Mesenchymal stem cell (in vitro differentiated cells and primary cell): ENCODE data around the gene HSPB9.

Experiments used
- DNase-seq: peaks from one replicate; pipeline ENCODE4 v3.0.0-alpha.2; 2013
- H2AFZ ChIP-seq: one replicate; pipeline ENCODE4 v1.6.1; 2013; ENCODE audit warnings: low read depth, mild to moderate bottlenecking, control low read depth, inconsistent platforms, low read length, moderate library complexity
- H2AK5ac ChIP-seq: 2 replicates; pipeline ENCODE4 v1.6.1; 2013; ENCODE audit warnings: low read length, moderate library complexity, mild to moderate bottlenecking, inconsistent platforms; ENCODE audit not compliant: severe bottlenecking
- H2BK120ac ChIP-seq: one replicate; pipeline ENCODE4 v1.6.1; 2013; ENCODE audit warnings: low read depth, mild to moderate bottlenecking, inconsistent platforms, low read length, moderate library complexity
- H2BK12ac ChIP-seq, 2 experiments: one replicate each; pipeline ENCODE4 v1.6.1; 2013; ENCODE audit warnings: inconsistent platforms in 2 of 2, low read length in 2 of 2, mild to moderate bottlenecking in 2 of 2, moderate library complexity in 2 of 2, control low read depth in 1 of 2
- H2BK15ac ChIP-seq: one replicate; pipeline ENCODE4 v1.6.1; 2013; ENCODE audit warnings: mild to moderate bottlenecking, low read depth, inconsistent platforms; ENCODE audit not compliant: poor library complexity, severe bottlenecking
- H2BK5ac ChIP-seq: 2 replicates; pipeline ENCODE4 v1.6.1; 2013; ENCODE audit warnings: low read depth, mild to moderate bottlenecking, low read length, control low read depth, inconsistent platforms; ENCODE audit not compliant: poor library complexity, severe bottlenecking
- H3K14ac ChIP-seq, 2 experiments: one replicate each; pipeline ENCODE4 v1.6.1; 2013; ENCODE audit warnings: inconsistent platforms in 2 of 2, low read length in 2 of 2, control low read depth in 1 of 2, mild to moderate bottlenecking in 1 of 2, moderate library complexity in 1 of 2
- H3K18ac ChIP-seq, 2 experiments: one replicate each; pipeline ENCODE4 v1.6.1; 2013; ENCODE audit warnings: inconsistent platforms in 2 of 2, low read length in 2 of 2, control low read depth in 1 of 2, low read depth in 1 of 2, mild to moderate bottlenecking in 1 of 2
- H3K23ac ChIP-seq, 2 experiments: one replicate each; pipeline ENCODE4 v1.6.1; 2013; ENCODE audit warnings: inconsistent platforms in 2 of 2, low read length in 2 of 2, mild to moderate bottlenecking in 2 of 2, moderate library complexity in 2 of 2, control low read depth in 1 of 2
- H3K27ac ChIP-seq: 2 replicates; pipeline ENCODE4 v1.5.1; 2013; ENCODE audit warnings: mild to moderate bottlenecking, moderate library complexity, low read length, control low read depth, inconsistent platforms; ENCODE audit not compliant: poor library complexity, severe bottlenecking
- H3K27me3 ChIP-seq, 2 experiments: 2 replicates each; pipeline versions ENCODE4 v1.6.1 to v1.7.0; 2013; ENCODE audit warnings: low read length in 2 of 2, mild to moderate bottlenecking in 2 of 2, moderate library complexity in 2 of 2, control low read depth in 1 of 2, inconsistent platforms in 1 of 2; ENCODE audit not compliant: control insufficient read depth in 1 of 2, insufficient read depth in 1 of 2
- H3K36me3 ChIP-seq, 2 experiments: 2 replicates each; pipeline versions ENCODE4 v1.6.1 to v1.7.0; 2013; ENCODE audit warnings: low read length in 2 of 2, control low read depth in 1 of 2, inconsistent platforms in 1 of 2, low read depth in 1 of 2, mild to moderate bottlenecking in 1 of 2; ENCODE audit not compliant: insufficient read depth in 2 of 2, control insufficient read depth in 1 of 2
- H3K4ac ChIP-seq, 2 experiments: one replicate each; pipeline ENCODE4 v1.6.1; 2013; ENCODE audit warnings: inconsistent platforms in 2 of 2, low read length in 2 of 2, mild to moderate bottlenecking in 2 of 2, moderate library complexity in 2 of 2, control low read depth in 1 of 2, low read depth in 1 of 2
- H3K4me1 ChIP-seq: 2 replicates; pipeline ENCODE4 v1.6.1; 2013; ENCODE audit warnings: low read depth, low read length, control low read depth; ENCODE audit not compliant: control insufficient read depth, insufficient read depth
- H3K4me2 ChIP-seq: 2 replicates; pipeline ENCODE4 v1.6.1; 2013; ENCODE audit warnings: low read length, mild to moderate bottlenecking, inconsistent platforms; ENCODE audit not compliant: poor library complexity, severe bottlenecking
- H3K4me3 ChIP-seq, 2 experiments: 2 replicates each; pipeline versions ENCODE4 v1.5.1 to v1.7.0; 2013; ENCODE audit warnings: low read length in 2 of 2, mild to moderate bottlenecking in 2 of 2, control low read depth in 1 of 2, low read depth in 1 of 2; ENCODE audit not compliant: insufficient read depth in 1 of 2
- H3K79me1 ChIP-seq: replicated peaks from 2 replicates; pipeline ENCODE4 v1.6.1; 2013; ENCODE audit warnings: mild to moderate bottlenecking, control low read depth, low read length, inconsistent platforms; ENCODE audit not compliant: poor library complexity, severe bottlenecking
- H3K9ac ChIP-seq: 2 replicates; pipeline ENCODE4 v1.7.0; 2013; ENCODE audit warnings: mild to moderate bottlenecking, low read length, moderate library complexity
- H3K9me3 ChIP-seq: 2 replicates; pipeline ENCODE4 v1.7.0; 2013; ENCODE audit warnings: mild to moderate bottlenecking, low read length; ENCODE audit not compliant: control insufficient read depth
- H4K8ac ChIP-seq: one replicate; pipeline ENCODE4 v1.6.1; 2013; ENCODE audit warnings: inconsistent platforms, mild to moderate bottlenecking, low read length, moderate library complexity
- H4K91ac ChIP-seq: one replicate; pipeline ENCODE4 v1.6.1; 2013; ENCODE audit warnings: mild to moderate bottlenecking, low read length, inconsistent platforms
- WGBS: methylation state at CpG from one replicate; pipeline ENCODE4 v1.1.7; 2013; ENCODE audit warnings: mixed read lengths; 5-methylcytosine and 5-hydroxymethylcytosine counted together

HSPB9 gene

GRCh38 chr17:42131232-42131631, 8.6 kb downstream of the HSPB9 start:
- H3K4me3 ChIP-seq: no peak overlapping the region
- H2AK5ac ChIP-seq: no peak overlapping the region
- H3K9ac ChIP-seq: no peak overlapping the region
- H3K4ac ChIP-seq: peak overlapping the region in 1 of 2 experiments; percentile 49
- WGBS: 98% methylated on average over 4 of the region's 4 CpGs
- DNase-seq: no peak
- no peaks in the 10 kb centered on the region for H3K9me3 ChIP-seq
- no peak overlapping the region for H4K8ac ChIP-seq
- no peak overlapping the region for H3K18ac ChIP-seq
- no peak overlapping the region for H3K23ac ChIP-seq
- H3K79me1 ChIP-seq: peaks cover 31% of the 10 kb centered on the region
- no peak overlapping the region for H4K91ac ChIP-seq
- no peak overlapping the region for H2BK120ac ChIP-seq
- H3K14ac ChIP-seq: no peak overlapping the region
- H3K27ac ChIP-seq: no peak overlapping the region
- no peak overlapping the region for H2AFZ ChIP-seq
- H3K36me3 ChIP-seq: peaks cover 40 to 60% of the 10 kb centered on the region in 2 experiments
- H3K4me2 ChIP-seq: no peak overlapping the region
- H2BK15ac ChIP-seq: no peak overlapping the region
- no peak overlapping the region for H2BK5ac ChIP-seq
- H3K27me3 ChIP-seq: no peaks in the 10 kb centered on the region
- peaks cover 24% of the 10 kb centered on the region for H3K4me1 ChIP-seq
- H2BK12ac ChIP-seq: no peak overlapping the region

DNA sequence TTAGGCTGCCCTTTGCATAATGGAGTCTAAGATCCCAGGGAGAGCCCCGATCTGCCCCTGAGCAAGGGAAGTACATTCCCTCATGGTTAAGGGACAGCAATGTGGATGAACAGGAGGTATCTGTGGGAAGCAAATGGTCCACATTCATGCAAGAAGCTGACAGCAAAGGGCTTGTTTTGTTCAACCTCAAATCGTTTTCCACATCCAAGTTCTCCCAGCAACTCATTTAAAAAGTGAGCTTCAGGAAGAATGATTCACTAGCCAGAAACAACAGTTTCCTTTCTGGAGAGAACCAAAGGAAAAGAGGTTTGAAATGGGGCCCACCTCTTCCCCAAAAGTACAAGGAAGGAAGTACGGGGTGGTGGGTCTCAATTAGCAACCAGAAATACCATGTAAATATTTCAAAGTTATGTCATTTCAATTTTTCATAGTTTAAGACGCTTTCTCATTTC, 9.4 kb downstream of the HSPB9 start:
- H3K79me1 ChIP-seq: peaks cover 35% of the 10 kb centered on the region
- no peak overlapping the region for H3K14ac ChIP-seq
- H2BK15ac ChIP-seq: no peak overlapping the region
- peak; percentile 56 for DNase-seq
- no peak overlapping the region for H2AK5ac ChIP-seq
- no peak overlapping the region for H3K27ac ChIP-seq
- no peak overlapping the region for H3K23ac ChIP-seq
- WGBS: 90% methylated on average over 2 of the region's 4 CpGs
- H3K4me2 ChIP-seq: no peak overlapping the region
- H2BK5ac ChIP-seq: no peak overlapping the region
- no peak overlapping the region for H2AFZ ChIP-seq
- no peaks in the 10 kb centered on the region for H3K9me3 ChIP-seq
- no peak overlapping the region for H2BK120ac ChIP-seq
- peak overlapping the region in 1 of 2 experiments; percentile 27 for H3K4ac ChIP-seq
- peaks cover 35 to 60% of the 10 kb centered on the region in 2 experiments for H3K36me3 ChIP-seq
- no peak overlapping the region for H2BK12ac ChIP-seq
- no peaks in the 10 kb centered on the region for H3K27me3 ChIP-seq
- peaks cover 25% of the 10 kb centered on the region for H3K4me1 ChIP-seq
- peak overlapping the region; percentile 55 for H3K9ac ChIP-seq
- no peak overlapping the region for H4K8ac ChIP-seq
- no peak overlapping the region for H3K4me3 ChIP-seq
- H4K91ac ChIP-seq: no peak overlapping the region
- no peak overlapping the region for H3K18ac ChIP-seq

- H2AK5ac ChIP-seq: no peak overlapping the region
- WGBS: 31% methylated on average over 3 of the region's 3 CpGs
- H2AFZ ChIP-seq: no peak overlapping the region
Observed at GRCh38 chr17:42132941-42133340, 10.3 kb downstream of the HSPB9 start.

DNA sequence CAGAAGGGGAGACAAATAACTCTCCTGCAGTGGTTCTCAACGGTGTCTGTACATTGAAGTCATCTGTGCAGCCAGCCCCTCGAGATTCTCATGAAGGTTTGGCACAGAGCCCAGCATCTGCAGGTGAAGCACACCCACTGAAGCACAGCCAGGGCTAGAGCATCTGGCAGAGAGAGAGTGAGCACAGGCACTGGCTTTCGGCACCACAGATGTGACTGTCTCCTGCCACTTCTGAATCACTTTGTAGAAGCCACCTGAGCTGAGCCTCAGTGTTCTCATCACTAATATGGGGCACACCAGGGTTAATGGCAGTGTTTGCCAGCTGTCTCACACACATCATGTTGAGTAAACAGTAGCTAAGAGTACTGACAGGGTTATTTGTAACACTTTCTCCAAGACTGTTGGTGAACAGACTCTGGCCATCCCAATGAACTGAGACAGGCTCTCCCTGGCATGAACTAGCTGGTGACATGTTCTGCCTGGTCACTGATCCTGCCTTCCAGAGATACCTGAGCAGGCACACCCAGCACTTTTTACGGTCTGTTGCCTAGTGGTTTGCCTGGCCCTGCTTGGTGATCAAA, 10.9 kb downstream of the HSPB9 start:
- Histone ChIP-seq H3K36me3 (peaks cover 23 to 48% of the 10 kb centered on the region in 2 experiments), H2AFZ (no peak overlapping the region), H3K14ac (peak overlapping the region in 1 of 2 experiments; percentile 63), H3K4me2 (no peak overlapping the region), H3K23ac (peak overlapping the region in 1 of 2 experiments; percentile 91), H3K4me1 (peaks cover 30% of the 10 kb centered on the region), H3K9ac (peak overlapping the region; percentile 19), H2BK15ac (peak overlapping the region; percentile 29), H4K8ac (peak overlapping the region; percentile 10), H2BK5ac (no peak overlapping the region), H4K91ac (peak overlapping the region; percentile 14), H2BK120ac (no peak overlapping the region), H3K27me3 (no peaks in the 10 kb centered on the region), H3K9me3 (no peaks in the 10 kb centered on the region), H2AK5ac (peak overlapping the region; percentile 57), H3K4me3 (peak overlapping the region in 1 of 2 experiments; percentile 51), H3K79me1 (peaks cover 28% of the 10 kb centered on the region), H3K18ac (peak overlapping the region; percentile 35 to 80), H2BK12ac (peak overlapping the region; percentile 4 to 70), H3K27ac (peak overlapping the region; percentile 72), H3K4ac (peak overlapping the region; percentile 2 to 64)
- 78% methylated on average over 4 of the region's 4 CpGs for WGBS
- no peak for DNase-seq

More at GRCh38 chr17:42132941-42133340, 10.3 kb downstream of the HSPB9 start:
- DNase-seq: peak; percentile 91
- Histone ChIP-seq H3K23ac (no peak overlapping the region), H3K4me2 (no peak overlapping the region), H3K36me3 (peaks cover 29 to 54% of the 10 kb centered on the region in 2 experiments), H3K4me3 (peak overlapping the region in 1 of 2 experiments; percentile 51), H3K18ac (peak overlapping the region in 1 of 2 experiments; percentile 32), H3K9ac (peak overlapping the region; percentile 55), H2BK15ac (no peak overlapping the region), H3K9me3 (no peaks in the 10 kb centered on the region), H3K4ac (peak overlapping the region in 1 of 2 experiments; percentile 71), H4K8ac (no peak overlapping the region), H3K14ac (no peak overlapping the region), H3K27me3 (no peaks in the 10 kb centered on the region), H2BK12ac (peak overlapping the region in 1 of 2 experiments; percentile 4), H3K27ac (peak overlapping the region; percentile 72), H2BK120ac (no peak overlapping the region), H3K4me1 (peaks cover 25% of the 10 kb centered on the region), H3K79me1 (peaks cover 34% of the 10 kb centered on the region), H2BK5ac (no peak overlapping the region), H4K91ac (peak overlapping the region; percentile 11)
